Inflammatory macrophage treated with lipopolysaccharide for 4 hours (primary cell): ENCODE measurements around the gene PANX1.

Experiments
- DNase-seq: peaks from one replicate; pipeline ENCODE4 v3.0.0-alpha.2; 2020

The PANX1 gene

DNA sequence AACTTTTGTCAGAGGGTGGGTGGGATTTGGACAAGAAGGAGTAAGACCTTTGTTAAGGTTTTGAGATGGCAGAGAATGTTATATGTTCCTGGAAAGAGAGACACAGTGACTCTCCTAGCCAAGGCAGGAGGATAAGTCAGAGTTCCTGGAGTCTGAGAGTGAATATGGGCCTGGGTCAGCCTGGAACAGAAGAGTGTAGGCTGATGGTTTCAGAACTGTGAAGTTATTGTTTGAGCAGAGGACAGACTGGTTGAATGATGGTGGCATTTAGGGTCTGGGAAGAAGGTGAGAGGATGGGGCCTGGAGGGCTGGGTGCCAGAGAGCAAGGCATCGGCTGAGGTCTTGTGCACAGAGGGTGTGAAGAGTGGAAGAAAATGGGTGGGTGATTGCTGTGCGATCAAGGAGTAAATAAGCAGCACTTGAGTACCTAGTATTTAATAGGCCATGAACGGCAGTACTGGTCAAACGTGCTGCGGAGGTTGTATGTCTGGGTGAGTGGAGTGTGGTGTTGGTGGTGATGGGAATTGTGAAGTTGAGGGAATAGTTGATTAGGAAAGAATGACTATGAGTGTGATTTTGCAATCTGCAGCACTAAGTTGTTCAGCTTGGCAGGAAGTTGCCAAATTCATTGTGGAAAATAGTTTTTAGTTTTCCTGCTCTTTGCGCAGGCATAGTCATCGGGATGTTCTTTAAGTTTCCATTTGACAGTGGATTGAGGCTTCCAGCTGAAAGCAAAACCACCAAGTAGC lies 1.8 kb downstream of the PANX1 start:
- peak; percentile 94 for DNase-seq

- no peak for DNase-seq
Observed at GRCh38 chr11:94131047-94131717, 2.5 kb downstream of the PANX1 start.

- DNase-seq = no peak
Observed at GRCh38 chr11:94131718-94132115, 3.1 kb downstream of the PANX1 start.

GRCh38 chr11:94132152-94132558 lies 3.5 kb downstream of the PANX1 start:
- DNase-seq = no peak

DNA sequence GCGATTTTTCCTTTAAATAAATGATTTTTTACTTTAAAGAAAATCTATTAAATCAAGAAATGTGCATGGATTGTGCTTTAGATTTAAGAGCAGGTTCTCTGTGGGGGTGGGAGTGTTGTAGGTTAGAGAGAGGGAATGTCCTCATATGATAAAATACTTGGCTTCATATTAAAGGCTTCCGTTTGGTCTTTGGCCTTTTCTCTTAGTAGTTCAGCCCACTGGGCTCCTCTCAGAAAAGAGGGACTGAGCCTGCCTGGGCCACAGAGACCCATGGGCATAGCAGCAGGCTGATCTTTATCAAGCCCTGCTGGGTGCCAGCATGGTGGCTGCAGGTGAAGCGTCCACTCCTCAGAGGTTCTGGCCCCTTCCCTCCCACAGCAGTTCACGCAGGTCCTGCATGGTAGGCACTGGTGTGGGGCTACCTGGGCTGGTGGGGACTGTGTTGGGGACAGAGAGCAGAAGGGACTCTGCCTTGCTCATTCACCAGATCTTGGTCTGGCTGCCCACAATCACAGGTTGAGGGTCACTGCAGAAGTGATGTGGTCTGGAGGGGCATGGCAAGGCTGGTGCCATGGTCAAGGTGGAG lies 4.3 kb downstream of the PANX1 start:
- no peak for DNase-seq

GRCh38 chr11:94133752-94134151 lies 5.1 kb downstream of the PANX1 start:
- no peak for DNase-seq

GRCh38 chr11:94134651-94135512 lies 6.2 kb downstream of the PANX1 start:
- peak; percentile 88 for DNase-seq

DNA sequence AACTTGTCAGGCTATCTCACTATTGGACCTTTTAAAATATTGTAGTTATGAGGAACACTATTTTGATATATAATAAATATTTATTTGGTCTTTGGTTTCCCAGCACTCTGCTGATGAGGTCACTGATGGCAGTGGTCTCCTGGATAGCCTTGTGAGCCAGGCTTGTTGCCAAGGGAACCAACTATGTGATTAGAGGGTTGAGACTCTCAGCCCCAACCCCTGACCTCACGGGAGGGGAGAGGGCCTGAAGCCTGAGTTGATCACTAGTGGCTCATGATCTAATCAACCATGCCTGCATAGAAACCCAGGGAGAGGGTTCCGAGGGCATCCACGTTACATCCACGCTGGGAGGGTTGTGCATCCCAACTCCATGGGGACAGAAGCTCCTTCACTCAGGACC lies 10.8 kb downstream of the PANX1 start:
- no peak for DNase-seq

DNA sequence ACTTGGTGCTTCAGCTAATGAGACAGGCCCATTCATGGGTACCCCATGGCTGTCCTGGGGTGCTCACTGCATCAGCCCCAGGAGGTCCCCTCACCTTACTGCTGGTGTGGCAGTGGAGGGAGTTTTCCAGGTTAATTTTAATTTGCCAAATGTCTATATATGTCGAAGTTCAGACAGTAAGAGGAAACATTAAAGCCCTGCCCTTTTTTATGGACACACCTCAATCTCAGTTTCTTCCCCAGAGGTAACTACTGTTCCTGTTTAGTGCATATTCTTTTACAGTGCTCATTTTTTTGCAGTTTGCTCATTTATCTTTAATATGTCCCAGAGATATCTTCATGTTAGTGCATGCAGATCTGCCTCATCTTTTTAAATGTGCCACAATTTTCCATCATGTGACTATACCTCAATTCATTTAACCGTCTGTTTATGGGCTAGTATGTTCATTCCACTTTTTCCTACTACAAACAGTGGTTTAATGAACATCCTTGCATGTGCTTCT lies 11.6 kb downstream of the PANX1 start:
- no peak for DNase-seq

DNA sequence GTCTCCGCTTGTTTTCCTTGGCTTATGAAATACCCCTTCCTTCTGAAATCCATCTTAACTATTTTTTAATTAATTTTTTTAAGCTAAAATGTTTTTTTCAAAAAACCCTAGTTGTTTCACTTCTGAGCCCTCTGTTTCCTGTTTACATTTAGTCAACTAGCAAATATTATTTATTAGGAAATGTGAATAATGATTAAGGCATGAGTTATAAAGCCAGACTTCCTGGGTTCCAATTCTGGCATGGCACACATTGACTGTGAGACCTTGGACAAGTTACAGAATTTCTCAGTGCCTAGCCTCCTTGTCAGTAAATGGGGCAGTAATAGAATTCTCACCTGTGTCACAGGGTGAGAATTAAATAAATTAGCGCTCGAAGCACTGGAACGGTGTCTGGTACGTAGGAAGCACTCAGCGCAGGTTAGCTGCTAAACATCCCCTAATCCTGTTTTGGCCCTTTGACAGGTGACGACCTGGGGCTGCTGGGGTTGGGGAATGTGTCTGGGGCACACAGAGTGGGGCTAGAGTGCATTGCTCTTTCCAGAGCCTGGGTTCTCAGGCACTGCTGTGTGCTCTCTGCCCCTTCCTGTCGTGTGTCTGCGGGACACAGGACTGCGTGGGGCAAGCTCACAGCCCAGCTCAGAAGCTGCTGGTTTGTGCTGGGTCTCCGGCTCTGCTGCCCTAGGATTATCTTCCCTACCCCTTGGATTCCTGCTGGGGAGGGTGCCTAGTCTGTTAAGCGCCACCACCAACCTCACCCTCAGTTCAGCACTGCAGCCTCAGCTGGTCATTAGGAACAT lies 13.1 kb downstream of the PANX1 start:
- DNase-seq = no peak

DNA sequence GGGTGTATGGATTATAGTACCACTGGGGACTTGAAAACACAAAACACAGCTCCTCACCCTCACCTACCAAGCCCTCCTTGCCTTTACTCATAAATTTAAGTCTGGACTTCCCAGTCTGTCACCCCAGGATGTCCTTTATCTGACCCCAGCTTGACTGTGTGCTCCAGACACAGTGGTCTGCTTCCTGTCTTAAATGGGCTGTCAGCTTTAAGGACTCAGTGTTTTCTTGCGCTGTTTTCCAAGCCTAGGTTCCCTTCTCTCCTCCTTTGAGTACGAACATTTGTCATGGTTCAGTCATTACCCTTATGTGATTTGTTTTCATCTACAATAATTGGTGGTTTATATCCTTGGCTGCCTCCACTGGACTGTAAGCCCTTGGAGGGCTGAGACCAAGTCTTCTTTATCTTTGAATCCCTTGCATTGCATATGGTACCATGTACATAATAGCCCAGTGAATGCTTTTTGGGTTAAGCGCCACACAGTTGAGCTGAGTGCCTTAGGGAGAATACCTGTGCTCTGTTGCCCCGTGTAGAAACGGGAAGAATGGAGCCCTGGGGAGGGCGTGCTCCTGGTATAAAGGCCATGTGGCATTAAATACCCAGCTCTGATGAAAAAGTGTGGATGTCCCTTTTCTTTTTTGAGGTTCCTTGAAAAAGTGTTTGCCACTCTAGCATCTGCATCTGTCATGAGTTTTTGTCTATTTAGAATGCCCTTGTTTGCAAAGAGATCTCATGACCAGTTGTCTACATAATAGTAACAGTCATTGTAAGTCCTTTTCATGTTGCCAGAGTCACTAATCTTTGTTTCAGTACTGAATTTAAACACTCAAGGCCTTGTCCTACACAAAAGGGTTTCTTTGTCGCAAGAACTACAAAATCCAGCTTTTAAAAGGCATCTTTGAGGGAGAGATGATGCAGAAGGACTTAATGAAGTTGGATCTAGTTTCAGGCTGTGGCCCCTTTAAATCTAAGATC lies 14.0 kb downstream of the PANX1 start:
- peak; percentile 48 for DNase-seq

DNA sequence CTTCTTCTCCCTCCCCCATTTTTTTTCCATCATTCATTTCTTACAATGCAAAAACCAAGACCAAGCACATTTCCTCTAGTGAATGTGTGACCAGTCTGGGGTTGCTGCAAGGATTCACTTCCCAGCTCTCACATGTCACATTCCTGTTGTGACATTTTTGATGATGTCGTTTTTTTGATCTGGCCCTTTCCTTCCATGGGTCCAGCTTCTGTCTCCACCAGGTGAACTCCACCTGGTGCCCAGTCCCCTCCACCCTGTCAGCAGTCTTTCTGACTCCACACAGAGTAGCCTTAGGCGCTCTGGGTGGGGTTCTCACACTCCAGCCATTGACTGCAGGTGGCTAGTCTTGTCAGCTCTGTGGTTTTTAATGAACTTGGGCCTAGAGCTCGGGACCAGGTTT lies 15.6 kb downstream of the PANX1 start:
- DNase-seq = peak; percentile 75

- DNase-seq = no peak
Observed at GRCh38 chr11:94144664-94145063, 16.0 kb downstream of the PANX1 start.

GRCh38 chr11:94145431-94145830 lies 16.8 kb downstream of the PANX1 start:
- no peak for DNase-seq

DNA sequence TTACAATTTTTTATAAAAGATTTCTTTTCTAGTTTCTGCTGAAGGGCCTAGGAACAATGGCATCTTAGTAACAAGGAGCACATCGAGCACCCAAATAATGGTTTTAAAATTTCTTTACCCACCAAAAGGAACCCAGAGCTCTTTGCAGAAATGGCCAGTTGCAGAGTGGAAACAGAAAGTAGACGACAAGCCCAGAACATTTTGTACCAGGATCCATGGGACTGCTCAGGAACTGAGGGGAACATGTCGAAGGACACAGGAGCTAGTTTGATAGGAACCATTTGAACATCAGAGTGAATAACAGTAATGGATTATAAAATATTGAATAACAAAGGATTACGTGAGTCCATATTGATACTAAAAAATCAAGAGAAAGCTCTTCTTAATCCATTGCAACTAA lies 17.3 kb downstream of the PANX1 start:
- no peak for DNase-seq

DNA sequence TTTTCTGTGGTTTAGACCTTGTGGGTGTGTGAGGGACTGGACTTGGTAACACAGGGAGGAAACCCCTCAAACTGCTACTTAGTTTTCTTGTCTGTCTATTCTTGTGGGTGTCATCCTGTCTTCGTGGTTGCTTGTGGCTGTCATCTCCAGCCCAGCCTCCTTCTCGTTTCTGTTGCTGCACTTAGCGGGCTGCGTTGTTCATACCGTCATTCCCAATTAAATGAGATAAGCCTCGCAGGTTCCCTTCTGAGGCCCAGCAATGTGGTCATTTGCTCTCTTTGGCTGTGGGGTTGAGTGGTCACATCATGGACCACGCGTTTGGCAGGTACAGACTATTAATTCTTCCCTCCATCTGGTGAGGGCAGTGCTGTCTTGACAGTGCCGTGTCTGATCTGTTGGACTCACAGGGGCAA lies 18.8 kb downstream of the PANX1 start:
- peak; percentile 39 for DNase-seq

DNA sequence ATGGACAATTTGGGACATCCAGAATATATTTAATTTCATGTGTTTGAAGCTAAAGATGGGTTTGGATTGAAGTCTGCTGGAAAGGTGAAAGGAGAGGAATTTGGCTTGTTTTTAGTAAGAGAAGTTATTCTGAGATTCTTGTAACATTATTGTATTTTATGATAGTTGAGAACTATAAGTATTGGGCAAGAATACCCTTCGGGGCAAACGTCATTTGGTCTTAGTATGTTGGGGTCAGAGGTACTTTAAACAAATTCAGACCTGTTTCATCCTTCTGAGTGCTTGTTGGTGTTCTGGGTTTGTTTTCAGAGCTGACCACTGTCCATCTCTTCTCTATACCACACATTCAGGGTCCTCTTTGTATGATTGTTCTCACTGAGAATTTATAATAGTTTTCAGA lies 19.5 kb downstream of the PANX1 start:
- DNase-seq = no peak

DNA sequence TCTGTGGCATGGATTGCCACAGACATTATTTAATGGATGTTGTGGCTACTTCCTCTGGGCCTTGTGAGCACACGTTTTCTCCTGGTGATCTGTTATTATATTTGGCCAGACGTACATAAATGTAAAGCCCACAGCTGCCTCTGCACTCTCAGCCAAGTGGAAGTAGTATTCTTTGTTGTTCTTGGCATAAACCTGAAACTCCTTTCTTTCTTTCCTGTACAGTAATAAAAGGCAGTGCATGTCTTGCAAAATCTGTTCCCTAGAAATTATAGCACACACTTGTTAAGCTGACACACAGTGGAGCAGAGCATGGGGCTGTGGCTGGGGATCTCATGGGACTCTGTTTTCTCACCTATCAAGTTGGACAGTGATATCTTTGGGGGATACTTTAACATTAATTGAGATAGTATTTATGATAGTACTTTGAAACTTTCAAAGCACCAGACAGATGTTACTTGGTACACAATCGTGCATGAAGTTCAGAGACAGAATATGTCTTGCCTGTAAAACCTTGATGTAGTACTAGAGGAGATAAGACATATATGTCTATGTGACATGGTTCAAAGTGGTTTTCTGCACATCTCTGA lies 20.9 kb downstream of the PANX1 start:
- no peak for DNase-seq

DNA sequence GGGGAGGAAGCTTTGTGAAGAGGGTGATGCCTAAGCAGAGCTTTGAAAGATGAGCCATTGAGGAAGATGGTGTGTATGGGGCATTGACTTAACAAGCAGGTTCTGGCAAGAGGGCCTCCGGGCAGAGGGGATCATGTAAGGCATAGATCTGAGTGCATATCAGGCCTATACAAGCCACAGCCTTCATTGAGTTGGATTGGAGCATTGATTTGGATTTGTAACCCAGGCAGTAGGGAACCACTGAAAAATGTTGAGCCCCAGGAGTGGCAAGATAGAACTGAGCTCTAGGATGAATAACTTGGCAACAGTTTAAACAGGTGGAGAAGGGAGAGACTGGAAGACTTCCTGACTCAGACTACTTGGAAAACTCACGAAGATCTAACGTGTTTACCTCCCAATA lies 21.4 kb downstream of the PANX1 start:
- DNase-seq = no peak
